ENCODE measurements around the gene PGLYRP1.

- TF ChIP-seq POLR2A (IDR thresholded peaks at IDR 0.05): no peak
- TF ChIP-seq, protein P1, sequence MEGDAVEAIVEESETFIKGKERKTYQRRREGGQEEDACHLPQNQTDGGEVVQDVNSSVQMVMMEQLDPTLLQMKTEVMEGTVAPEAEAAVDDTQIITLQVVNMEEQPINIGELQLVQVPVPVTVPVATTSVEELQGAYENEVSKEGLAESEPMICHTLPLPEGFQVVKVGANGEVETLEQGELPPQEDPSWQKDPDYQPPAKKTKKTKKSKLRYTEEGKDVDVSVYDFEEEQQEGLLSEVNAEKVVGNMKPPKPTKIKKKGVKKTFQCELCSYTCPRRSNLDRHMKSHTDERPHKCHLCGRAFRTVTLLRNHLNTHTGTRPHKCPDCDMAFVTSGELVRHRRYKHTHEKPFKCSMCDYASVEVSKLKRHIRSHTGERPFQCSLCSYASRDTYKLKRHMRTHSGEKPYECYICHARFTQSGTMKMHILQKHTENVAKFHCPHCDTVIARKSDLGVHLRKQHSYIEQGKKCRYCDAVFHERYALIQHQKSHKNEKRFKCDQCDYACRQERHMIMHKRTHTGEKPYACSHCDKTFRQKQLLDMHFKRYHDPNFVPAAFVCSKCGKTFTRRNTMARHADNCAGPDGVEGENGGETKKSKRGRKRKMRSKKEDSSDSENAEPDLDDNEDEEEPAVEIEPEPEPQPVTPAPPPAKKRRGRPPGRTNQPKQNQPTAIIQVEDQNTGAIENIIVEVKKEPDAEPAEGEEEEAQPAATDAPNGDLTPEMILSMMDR (IDR thresholded peaks at IDR 0.05): no peak
- no peak for TF ChIP-seq EP300 (IDR thresholded peaks at IDR 0.05)
These were observed 46.7 kb downstream of the PGLYRP1 start for GRCh38 chr19:45976178-45976577.
